GOT3 (cell line): Measurements from ENCODE around the gene RGS9.
A peak's percentile ranks its signal among the peaks of the same experiment; 100 is the strongest.
"Not testable (repeated sequence)": the region's sequence is repeated elsewhere in the genome, so short reads cannot be mapped to it uniquely, and the experiment has no call there.

Source experiments
- DNase-seq: peaks from one replicate; lab custom pipeline; 2025; ENCODE audit warnings: mixed read lengths; lab: John Stamatoyannopoulos, UW

RGS9 gene

GRCh38 chr17:65137021-65137939 lies at the start of gene RGS9:
RGS9 (plus strand) TSS chr17:65137370; CDS start chr17:65137541, 171 bp downstream.
- peak; percentile 13 for DNase-seq

- no peak for DNase-seq
Measured at GRCh38 chr17:65088621-65089360, 48.4 kb upstream of the RGS9 start.

DNA sequence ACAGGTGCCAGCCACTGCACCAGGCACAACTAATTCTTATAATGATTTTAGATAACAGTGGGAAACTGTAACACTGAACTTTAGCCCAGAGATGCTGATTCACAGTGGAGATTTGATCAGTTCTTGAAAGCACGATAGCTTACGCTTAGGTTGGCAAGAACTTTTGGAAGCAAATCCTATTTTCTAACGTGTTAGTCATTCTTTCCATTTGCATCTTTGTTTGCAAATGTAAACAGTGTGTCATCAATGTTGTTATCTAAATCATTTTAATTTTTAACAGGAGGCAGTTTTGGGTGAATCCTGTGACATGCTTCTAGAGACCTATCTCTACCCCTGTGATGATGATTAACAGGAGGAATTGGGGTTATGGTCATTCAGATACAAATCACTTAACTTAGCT lies 44.9 kb upstream of the RGS9 start:
- no peak for DNase-seq

DNA sequence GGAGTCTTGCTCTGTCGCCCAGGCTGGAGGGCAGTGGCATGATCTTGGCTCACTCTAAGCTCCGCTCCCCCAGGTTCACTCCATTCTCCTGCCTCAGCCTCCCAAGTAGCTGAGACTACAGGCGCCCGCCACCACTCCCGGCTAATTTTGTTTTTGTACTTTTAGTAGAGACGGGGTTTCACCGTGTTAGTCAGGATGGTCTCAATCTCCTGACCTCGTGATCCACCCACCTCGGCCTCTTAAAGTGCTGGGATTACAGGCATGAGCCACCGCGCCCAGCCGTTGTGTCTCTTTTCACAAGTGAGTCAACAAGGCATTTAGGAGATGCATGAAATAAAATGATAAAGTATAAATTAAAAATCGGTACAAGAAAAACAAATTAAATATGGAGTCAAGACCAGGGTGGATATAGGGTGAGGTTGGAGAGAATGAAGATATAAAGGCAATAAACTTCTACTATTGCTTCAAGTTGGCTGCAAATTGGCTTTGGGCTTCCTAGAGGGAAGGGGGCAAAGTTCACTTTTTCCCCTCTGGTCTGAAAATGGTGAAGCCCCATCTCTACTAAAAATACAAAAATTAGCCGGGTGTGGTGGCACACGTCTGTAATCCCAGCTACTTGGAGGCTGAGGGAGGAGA lies 44.3 kb upstream of the RGS9 start:
- not testable (repeated sequence) for DNase-seq

- DNase-seq: no peak
Measured at GRCh38 chr17:65093930-65094329, 43.2 kb upstream of the RGS9 start.

DNA sequence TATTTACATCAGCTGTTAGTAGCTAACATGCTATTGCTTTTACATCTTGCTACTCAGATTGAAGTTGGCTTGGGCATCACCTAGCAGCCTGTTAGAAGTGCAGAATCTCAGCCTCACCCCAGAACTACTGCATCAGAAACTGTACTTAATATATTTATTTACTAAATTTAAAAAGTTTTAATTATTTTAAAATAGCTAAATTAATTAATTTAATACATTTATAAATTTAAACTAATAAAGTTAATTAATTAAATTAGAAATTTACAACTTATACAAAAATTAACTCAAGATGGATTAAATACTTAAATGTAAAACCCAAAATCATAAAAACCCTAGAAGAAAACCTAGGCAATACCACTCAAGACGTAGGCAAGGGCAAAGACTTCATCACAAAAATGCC lies 41.7 kb upstream of the RGS9 start:
- no peak for DNase-seq

GRCh38 chr17:65096382-65096781 lies 40.8 kb upstream of the RGS9 start:
- not testable (repeated sequence) for DNase-seq

GRCh38 chr17:65097110-65097509 lies 40.1 kb upstream of the RGS9 start:
- no peak for DNase-seq

- DNase-seq: no peak
Measured at GRCh38 chr17:65099475-65099874, 37.7 kb upstream of the RGS9 start.

GRCh38 chr17:65099941-65100315 lies 37.2 kb upstream of the RGS9 start:
- peak; percentile 35 for DNase-seq

- no peak for DNase-seq
Measured at GRCh38 chr17:65100316-65101140, 36.6 kb upstream of the RGS9 start.

- no peak for DNase-seq
Measured at GRCh38 chr17:65101371-65101770, 35.8 kb upstream of the RGS9 start.

- no peak for DNase-seq
Measured at GRCh38 chr17:65102235-65102634, 34.9 kb upstream of the RGS9 start.

GRCh38 chr17:65102788-65103187 lies 34.4 kb upstream of the RGS9 start:
- DNase-seq: no peak

- DNase-seq: no peak
Measured at GRCh38 chr17:65103431-65103830, 33.7 kb upstream of the RGS9 start.

DNA sequence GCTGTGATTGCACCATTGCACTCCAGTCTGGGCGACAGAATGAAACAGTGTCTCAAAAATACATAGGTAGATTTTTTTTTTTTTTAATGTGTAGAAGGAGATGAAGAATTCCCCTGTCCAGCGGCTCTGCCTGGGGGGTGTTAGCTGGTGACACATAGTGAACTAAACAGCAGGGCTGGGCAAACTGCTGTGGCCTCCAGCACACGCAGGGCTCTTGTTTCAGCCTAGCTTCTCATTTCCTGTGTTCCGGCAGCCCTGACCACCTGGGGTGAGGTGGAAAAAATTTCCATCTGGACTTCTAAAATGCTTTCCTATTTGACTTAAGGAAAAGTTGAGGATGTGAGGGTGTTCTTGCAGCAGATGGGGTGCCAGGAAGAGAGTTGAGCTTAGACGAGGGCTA lies 33.3 kb upstream of the RGS9 start:
- no peak for DNase-seq

- no peak for DNase-seq
Measured at GRCh38 chr17:65104541-65104940, 32.6 kb upstream of the RGS9 start.

- DNase-seq: no peak
Measured at GRCh38 chr17:65104973-65105372, 32.2 kb upstream of the RGS9 start.

DNA sequence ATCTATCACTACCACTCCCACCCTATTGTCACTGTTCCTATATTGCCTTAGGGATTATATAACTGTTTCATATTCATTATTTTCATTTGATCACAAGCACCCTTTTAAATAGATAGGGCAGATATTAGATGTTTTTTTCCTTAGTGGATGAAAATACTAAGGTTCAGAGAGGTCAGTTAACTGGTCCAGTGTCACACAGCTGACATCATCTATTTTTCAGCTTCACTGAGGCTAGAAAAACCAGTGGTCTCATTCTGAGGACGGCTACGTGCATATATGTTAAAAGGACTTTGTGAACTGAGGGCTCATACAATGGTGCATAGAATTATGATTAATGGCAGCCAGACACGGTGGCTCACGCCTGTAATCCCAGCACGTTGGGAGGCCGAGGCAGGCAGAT lies 29.0 kb upstream of the RGS9 start:
- DNase-seq: no peak

GRCh38 chr17:65109543-65109942 lies 27.6 kb upstream of the RGS9 start:
- DNase-seq: no peak

GRCh38 chr17:65109990-65110680 lies 27.0 kb upstream of the RGS9 start:
- no peak for DNase-seq
